Measurements from ENCODE around the gene KCTD8. TPM values are rescaled to one million over a fixed set of nuclear protein-coding genes. Genes with fewer than 3 reads are reported as not detected.
"Not testable (repeated sequence)": the region's sequence is repeated elsewhere in the genome, so short reads cannot be mapped to it uniquely, and the experiment has no call there.

Gene KCTD8
- total RNA-seq, 1 donor from 2014 or later, result not detected

- H3K27me3 Mint-ChIP-seq (ENCODE audit: insufficient read depth, low read depth), result peaks cover 2% of the 10 kb centered on the region
- H2AFZ ChIP-seq (replicated peaks), result no peak overlapping the region
- no peak for TF ChIP-seq EZH2phosphoT487 (IDR thresholded peaks at IDR 0.05)
- TF ChIP-seq CTCF (IDR thresholded peaks at IDR 0.05), result no peak
- TF ChIP-seq EZH2 (IDR thresholded peaks at IDR 0.05), result no peak
These were observed 262.3 kb downstream of the KCTD8 start for GRCh38 chr4:44186096-44186849.

GRCh38 chr4:44181491-44182349, 266.9 kb downstream of the KCTD8 start:
- H3K27ac ChIP-seq; H3K4me2 ChIP-seq; DNase-seq (ENCODE audit: low spot score); H3K9ac ChIP-seq; H3K36me3 Mint-ChIP-seq; H4K20me1 ChIP-seq (ENCODE audit: low read depth); H3K4me3 ChIP-seq; H3K9me3 ChIP-seq (ENCODE audit: low read depth); H3K4me1 Mint-ChIP-seq; H3K27me3 ChIP-seq; H3K79me2 ChIP-seq (ENCODE audit: low read depth); H3K27me3 Mint-ChIP-seq (ENCODE audit: insufficient read depth, low read depth); H3F3A ChIP-seq (ENCODE audit: low read depth); H2AFZ ChIP-seq (replicated peaks); H3K36me3 ChIP-seq; H3K4me1 ChIP-seq: not testable (repeated sequence)
- Mint-ChIP-seq H3K27ac (peak overlapping the region; percentile 87), H3K9me3 (peaks cover 10% of the 10 kb centered on the region), H3K4me3 (peak overlapping the region; percentile 35)

More at GRCh38 chr4:44186096-44186849, 262.3 kb downstream of the KCTD8 start:
- Mint-ChIP-seq H3K36me3 (no peaks in the 10 kb centered on the region), H3K27ac (no peak overlapping the region), H3K4me1 (peaks cover 5% of the 10 kb centered on the region), H3K4me3 (no peak overlapping the region), H3K9me3 (peaks cover 4% of the 10 kb centered on the region)
- H3K27me3 ChIP-seq, result no peaks in the 10 kb centered on the region
- no peaks in the 10 kb centered on the region for H3K36me3 ChIP-seq
- no peak overlapping the region for H3K4me3 ChIP-seq
- DNase-seq (ENCODE audit: low spot score), result no peak
- no peaks in the 10 kb centered on the region for H3K79me2 ChIP-seq (ENCODE audit: low read depth)
- no peak overlapping the region for H3K27ac ChIP-seq
- H4K20me1 ChIP-seq (ENCODE audit: low read depth), result no peaks in the 10 kb centered on the region
- no peaks in the 10 kb centered on the region for H3K9me3 ChIP-seq (ENCODE audit: low read depth)
- H3F3A ChIP-seq (ENCODE audit: low read depth), result no peaks in the 10 kb centered on the region
- no peak overlapping the region for H3K9ac ChIP-seq
- no peak overlapping the region for H3K4me2 ChIP-seq
- no peaks in the 10 kb centered on the region for H3K4me1 ChIP-seq

- not testable (repeated sequence) for H3K27ac Mint-ChIP-seq; H3K9me3 ChIP-seq (ENCODE audit: low read depth); H3K9me3 Mint-ChIP-seq; H2AFZ ChIP-seq (replicated peaks); H3K36me3 Mint-ChIP-seq; H3F3A ChIP-seq (ENCODE audit: low read depth); H4K20me1 ChIP-seq (ENCODE audit: low read depth); H3K4me1 Mint-ChIP-seq; H3K27ac ChIP-seq; H3K4me1 ChIP-seq; H3K4me2 ChIP-seq; H3K36me3 ChIP-seq; H3K79me2 ChIP-seq (ENCODE audit: low read depth); H3K4me3 Mint-ChIP-seq; H3K27me3 ChIP-seq; H3K27me3 Mint-ChIP-seq (ENCODE audit: insufficient read depth, low read depth); H3K4me3 ChIP-seq; DNase-seq (ENCODE audit: low spot score); H3K9ac ChIP-seq
These were observed 280.8 kb downstream of the KCTD8 start for GRCh38 chr4:44167766-44168165.

- Mint-ChIP-seq H3K4me3 (no peak overlapping the region), H3K27ac (no peak overlapping the region), H3K9me3 (peaks cover 7% of the 10 kb centered on the region), H3K4me1 (no peaks in the 10 kb centered on the region), H3K27me3 (ENCODE audit: insufficient read depth, low read depth) (no peaks in the 10 kb centered on the region), H3K36me3 (no peaks in the 10 kb centered on the region)
- Histone ChIP-seq H4K20me1 (ENCODE audit: low read depth) (no peaks in the 10 kb centered on the region), H3K4me3 (no peak overlapping the region), H3K9me3 (ENCODE audit: low read depth) (no peaks in the 10 kb centered on the region), H3K9ac (no peak overlapping the region), H3K79me2 (ENCODE audit: low read depth) (no peaks in the 10 kb centered on the region), H3F3A (ENCODE audit: low read depth) (no peaks in the 10 kb centered on the region), H3K27ac (no peak overlapping the region), H2AFZ (replicated peaks) (no peak overlapping the region), H3K4me2 (no peak overlapping the region), H3K27me3 (no peaks in the 10 kb centered on the region), H3K36me3 (no peaks in the 10 kb centered on the region), H3K4me1 (no peaks in the 10 kb centered on the region)
- DNase-seq (ENCODE audit: low spot score), result no peak
- TF ChIP-seq CTCF (IDR thresholded peaks at IDR 0.05) (no peak), EZH2 (IDR thresholded peaks at IDR 0.05) (no peak), EZH2phosphoT487 (IDR thresholded peaks at IDR 0.05) (no peak)
These were observed 282.7 kb downstream of the KCTD8 start for GRCh38 chr4:44165938-44166337.

All from neural progenitor cell (in vitro differentiated cells).